Limb (tissue), 2 donors: ENCODE results near the gene EGLN2.
"Not testable (repeated sequence)": the region's sequence is repeated elsewhere in the genome, so short reads cannot be mapped to it uniquely, and the experiment has no call there.

ENCODE experiments used
- DNase-seq, 2 donors: peaks; one replicate each; pipeline ENCODE4 v3.0.0-alpha.2; 2016; ENCODE audit errors: extremely low spot score in 2 of 2

The EGLN2 gene

DNA sequence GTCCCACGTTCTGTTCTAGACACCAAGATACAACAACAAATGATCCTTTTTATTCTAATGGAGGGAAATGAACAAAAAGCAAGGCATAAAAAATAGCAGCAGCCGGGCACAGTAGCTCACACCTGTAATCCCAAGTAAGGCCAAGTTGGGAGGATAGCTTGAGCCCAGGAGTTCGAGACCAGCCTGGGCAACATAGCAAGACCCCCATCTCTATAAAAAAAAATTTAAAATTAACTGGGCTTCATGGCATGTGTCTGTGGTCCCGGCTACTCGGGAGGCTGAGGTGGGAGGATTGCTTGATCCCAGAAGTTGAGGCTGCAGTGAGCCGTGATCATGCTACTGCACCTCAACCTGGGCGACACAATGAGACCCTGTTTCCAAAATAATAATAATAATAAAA lies 22.6 kb upstream of the EGLN2 start:
- DNase-seq = no peak

- peak; percentile 91 to 93 for DNase-seq
Observed at GRCh38 chr19:40776932-40777644, 21.9 kb upstream of the EGLN2 start.

- no peak for DNase-seq
Observed at GRCh38 chr19:40777645-40777936, 21.4 kb upstream of the EGLN2 start.

DNA sequence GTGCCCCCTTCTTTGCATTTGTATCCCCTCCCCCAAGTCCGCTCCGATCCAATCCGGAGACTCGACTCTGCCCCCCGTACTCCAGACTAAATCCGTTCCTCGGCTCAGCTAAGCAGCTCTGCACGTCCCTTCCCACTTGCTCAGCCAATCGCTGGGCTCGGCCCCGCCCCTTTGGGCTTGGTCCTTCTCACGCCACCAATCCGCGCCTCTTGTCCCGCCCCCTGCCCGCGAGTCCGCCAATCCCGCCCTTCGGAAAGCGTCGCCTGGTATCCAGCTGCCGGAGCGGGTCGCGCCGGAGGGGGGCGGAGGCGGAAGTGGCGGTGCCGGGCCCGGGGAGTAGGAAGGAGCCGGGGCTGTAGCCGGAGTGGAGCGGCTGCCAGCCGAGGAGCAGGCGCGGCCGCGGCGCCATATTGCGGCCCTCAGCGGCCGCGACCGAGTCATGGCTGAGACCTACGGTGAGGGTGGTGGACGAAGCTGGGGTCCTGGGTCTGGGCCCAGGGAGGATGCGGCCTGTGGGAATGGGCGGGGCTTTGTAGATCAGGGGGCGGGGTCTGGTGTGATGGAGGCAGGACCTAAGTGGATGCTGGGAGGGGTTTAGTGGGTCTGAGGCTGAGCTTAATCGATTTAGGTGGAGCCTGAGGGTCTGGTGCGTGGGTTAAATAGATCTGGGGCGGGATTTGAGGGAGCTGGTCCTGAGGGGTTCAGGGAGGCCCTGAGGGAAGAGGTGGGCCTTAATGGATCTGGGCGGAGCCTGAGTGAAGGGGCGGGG lies 20.9 kb upstream of the EGLN2 start, which contains the start of gene RAB4B:
TSS of gene RAB4B (plus strand) at position 311 of the 769 bp plus-strand sequence. CDS start at position 440, 129 bp downstream.
- DNase-seq = peak; percentile 99 to 100

DNA sequence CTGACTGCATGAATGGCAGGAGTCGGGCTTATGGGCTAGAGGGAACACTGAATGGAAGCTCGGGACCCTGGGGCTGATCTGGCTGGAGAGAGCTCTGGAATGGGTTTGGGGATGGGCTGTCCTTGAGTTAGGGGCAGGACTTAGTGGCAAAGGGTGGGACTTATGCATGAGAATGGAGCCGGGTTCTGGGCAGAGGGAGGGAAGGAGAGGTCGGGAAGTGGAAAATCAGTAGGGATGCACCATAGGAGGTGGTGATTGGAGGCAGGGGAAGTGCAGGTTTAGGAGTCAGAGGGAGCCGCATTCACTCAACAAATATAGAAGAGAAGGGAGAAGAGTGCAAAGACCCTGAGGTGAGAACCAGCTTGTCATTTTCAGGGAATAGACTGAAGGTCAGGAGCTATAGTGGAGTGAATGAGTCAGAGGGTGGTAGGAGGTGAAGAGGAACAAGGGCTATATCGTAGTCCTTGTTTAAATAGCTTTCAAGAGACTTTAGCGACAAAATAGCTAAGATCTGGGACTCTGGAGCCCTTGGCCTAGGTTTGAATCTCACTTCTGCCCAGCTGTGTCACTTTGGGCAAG lies 20.2 kb upstream of the EGLN2 start:
- no peak for DNase-seq

DNA sequence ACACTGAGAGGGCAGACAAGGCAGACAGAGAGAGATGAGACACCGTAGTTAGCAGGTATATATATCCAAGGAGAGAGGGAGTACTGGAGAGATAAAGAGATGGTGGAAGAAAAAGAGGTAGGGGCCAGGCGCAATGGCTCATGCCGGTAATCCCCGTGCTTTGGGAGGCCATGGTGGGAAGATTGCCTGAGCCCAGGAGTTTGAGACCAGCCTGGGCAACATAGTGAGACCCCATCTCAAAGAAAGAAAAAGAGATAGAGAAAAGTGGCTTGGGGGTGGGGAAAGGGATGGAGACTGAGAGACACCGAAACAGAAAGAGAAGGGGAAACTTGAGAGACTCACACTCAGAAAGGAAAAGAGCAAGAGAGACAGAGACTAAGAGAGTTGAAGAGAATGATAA lies 18.4 kb upstream of the EGLN2 start:
- DNase-seq = no peak

GRCh38 chr19:40781140-40781539 lies 17.9 kb upstream of the EGLN2 start:
- DNase-seq = no peak

DNA sequence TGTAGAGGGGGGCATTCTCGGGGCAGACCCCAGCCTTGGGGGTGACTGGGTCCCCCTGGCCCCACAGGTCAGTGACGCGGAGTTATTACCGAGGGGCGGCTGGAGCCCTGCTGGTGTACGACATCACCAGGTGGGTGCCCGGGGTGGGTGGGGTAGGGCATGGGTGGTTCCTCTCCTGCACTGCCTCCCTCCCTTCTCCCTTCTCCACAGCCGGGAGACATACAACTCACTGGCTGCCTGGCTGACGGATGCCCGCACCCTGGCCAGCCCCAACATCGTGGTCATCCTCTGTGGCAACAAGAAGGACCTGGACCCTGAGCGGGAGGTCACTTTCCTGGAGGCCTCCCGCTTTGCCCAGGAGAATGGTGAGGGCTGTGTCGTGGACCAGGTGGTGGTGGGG lies 15.3 kb upstream of the EGLN2 start:
- no peak for DNase-seq

GRCh38 chr19:40784146-40784545 lies 14.8 kb upstream of the EGLN2 start:
- DNase-seq = not testable (repeated sequence)

GRCh38 chr19:40785526-40785925 lies 13.5 kb upstream of the EGLN2 start:
- DNase-seq = no peak

DNA sequence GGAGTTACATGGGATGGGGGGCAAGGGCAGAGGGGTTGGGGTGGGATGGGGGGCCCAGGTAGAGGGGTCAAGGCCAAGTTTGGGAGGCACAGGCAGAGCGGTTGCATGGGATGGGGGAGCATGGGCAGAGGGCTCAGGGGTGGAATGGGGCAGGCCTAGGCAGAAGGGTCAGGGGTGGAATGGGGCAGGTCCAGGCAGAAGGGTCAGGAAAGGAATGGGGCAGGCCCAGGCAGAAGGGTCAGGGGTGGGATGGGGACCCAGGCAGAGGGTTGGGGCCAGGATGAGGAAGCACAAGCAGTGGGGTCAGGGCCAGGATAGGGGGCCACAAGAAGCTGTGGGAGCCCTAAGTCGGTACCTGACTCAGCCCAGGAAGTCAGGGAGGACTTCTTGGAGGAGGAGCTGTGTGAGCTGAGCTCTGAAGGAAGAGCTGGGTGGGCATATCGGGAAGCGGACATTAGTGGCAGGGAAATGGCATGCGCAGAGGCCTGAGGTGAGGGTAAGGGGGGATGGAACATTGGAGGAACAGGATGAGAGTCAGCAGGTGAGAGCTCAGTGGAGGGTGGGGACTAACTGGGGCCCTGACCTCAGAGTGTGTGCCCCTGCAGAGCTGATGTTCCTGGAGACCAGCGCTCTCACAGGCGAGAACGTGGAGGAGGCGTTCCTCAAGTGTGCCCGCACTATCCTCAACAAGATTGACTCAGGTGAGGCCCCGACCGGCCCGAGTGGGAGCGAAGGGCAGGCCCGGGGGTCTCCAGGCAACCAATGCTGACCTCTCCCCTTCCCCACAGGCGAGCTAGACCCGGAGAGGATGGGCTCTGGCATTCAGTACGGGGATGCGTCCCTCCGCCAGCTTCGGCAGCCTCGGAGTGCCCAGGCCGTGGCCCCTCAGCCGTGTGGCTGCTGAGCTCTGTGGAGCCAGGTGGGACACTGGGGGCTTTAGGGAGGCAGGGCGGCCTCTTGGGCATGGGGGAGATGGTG lies 12.6 kb upstream of the EGLN2 start:
- DNase-seq = no peak

DNA sequence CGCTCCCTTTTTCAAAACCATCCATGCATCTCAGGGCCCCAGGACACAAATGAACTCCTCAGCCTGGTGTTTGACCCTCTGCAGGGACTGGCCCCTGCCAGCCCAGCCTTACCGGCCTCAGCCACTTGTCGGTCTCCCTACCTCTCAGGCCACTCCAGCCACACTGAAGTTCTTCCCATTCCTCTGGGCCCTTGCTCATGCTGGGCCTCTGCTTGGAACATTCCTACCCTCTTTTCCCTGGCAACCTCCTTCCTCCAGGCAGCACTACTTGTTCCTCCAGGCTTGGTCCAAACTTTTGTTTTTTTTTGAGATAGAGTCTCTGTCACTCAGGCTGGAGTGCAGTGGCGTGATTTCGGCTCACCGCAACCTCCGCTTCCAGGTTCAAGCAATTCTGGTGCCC lies 7.6 kb upstream of the EGLN2 start:
- DNase-seq = no peak

GRCh38 chr19:40791996-40792395 lies 7.0 kb upstream of the EGLN2 start:
- DNase-seq = no peak

GRCh38 chr19:40797166-40797962 lies 1.6 kb upstream of the EGLN2 start:
- DNase-seq = no peak

DNA sequence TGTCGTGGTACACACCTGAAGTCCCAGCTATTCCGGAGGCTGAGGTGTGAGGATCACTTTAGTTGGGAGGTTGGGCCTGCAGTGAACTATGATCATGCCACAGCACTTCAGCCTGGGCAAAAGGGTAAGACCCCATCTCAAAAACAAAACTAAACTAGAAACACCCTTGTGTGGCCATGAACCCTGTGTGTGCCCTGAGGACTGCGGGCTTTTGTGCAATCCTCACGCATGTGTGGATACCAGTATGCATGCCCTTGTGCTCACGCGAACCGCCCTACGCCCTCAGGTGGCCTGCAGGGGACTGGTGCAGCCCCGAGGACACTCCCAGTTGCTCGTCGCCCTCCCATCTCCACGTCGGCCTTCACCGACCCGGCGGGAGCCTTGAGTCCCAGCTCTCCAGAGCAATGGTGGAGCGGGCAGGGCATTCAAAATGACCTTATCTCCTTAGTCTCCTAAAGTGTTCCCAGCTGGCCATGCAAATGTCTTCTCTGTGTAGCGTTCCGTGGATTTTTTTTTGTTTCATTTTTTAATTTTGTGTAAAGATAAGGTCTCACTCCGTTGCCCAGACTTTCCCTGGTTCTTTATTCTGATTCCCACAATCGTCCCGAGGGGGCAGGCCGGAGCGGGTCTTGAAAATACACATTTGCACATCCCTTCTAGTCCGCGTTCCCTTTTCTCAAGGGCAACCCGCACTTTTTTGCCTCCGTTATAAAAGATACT lies 868 bp upstream of the EGLN2 start:
- DNase-seq = no peak

- peak in 1 of 2 donors; percentile 68 for DNase-seq
Observed at GRCh38 chr19:40799558-40800338, 757 bp downstream of the EGLN2 start.

GRCh38 chr19:40800339-40800996 lies 1.5 kb downstream of the EGLN2 start:
- DNase-seq = no peak

- no peak for DNase-seq
Observed at GRCh38 chr19:40800997-40801377, 2.0 kb downstream of the EGLN2 start.
